ENCODE results near the gene TMIE. TPM values are rescaled to one million over a fixed set of nuclear protein-coding genes. Genes with fewer than 3 reads are reported as not detected.

The TMIE gene
- total RNA-seq, 2 donors from 2014 or later: 0.18 to 1.6 TPM

GRCh38 chr3:46705751-46706552 is 4.8 kb downstream of the TMIE start:
- WGBS: 76% methylated on average over 19 of the region's 19 CpGs
- Histone ChIP-seq H3K27me3 (replicated peaks; ENCODE audit: insufficient read depth) (peaks cover 6% of the 10 kb centered on the region), H3K9me3 (no peaks in the 10 kb centered on the region), H3K27ac (no peak overlapping the region), H3K4me1 (replicated peaks) (peaks cover 5% of the 10 kb centered on the region), H3K4me3 (no peak overlapping the region), H3K36me3 (no peaks in the 10 kb centered on the region)
- intact Hi-C loops (cut with DNase I): loop anchor here (2.0 to 10.0 kb wide), 4 partner anchors 159 to 619 kb away; partner anchors contain the start of gene MYL3
- DNase-seq (ENCODE audit: low spot score): no peak
- TF ChIP-seq POLR2A (IDR thresholded peaks at IDR 0.05) (no peak), POLR2AphosphoS5 (IDR thresholded peaks at IDR 0.05) (no peak), CTCF (IDR thresholded peaks at IDR 0.05) (no peak)

- 61% methylated on average over 13 of the region's 13 CpGs for WGBS
- H3K36me3 ChIP-seq: no peaks in the 10 kb centered on the region
- TF ChIP-seq POLR2A (IDR thresholded peaks at IDR 0.05) (no peak), CTCF (IDR thresholded peaks at IDR 0.05) (no peak), POLR2AphosphoS5 (IDR thresholded peaks at IDR 0.05) (no peak)
These were observed 5.8 kb downstream of the TMIE start for GRCh38 chr3:46706771-46707582.

GRCh38 chr3:46707601-46708011 is 6.4 kb downstream of the TMIE start:
- no peaks in the 10 kb centered on the region for H3K36me3 ChIP-seq
- H3K4me3 ChIP-seq: no peak overlapping the region
- H3K27ac ChIP-seq: no peak overlapping the region
- H3K9me3 ChIP-seq: no peaks in the 10 kb centered on the region
- 87% methylated on average over 7 of the region's 7 CpGs for WGBS
- TF ChIP-seq POLR2AphosphoS5 (IDR thresholded peaks at IDR 0.05) (no peak), CTCF (IDR thresholded peaks at IDR 0.05) (no peak), POLR2A (IDR thresholded peaks at IDR 0.05) (no peak)
- DNase-seq (ENCODE audit: low spot score): no peak
- no peaks in the 10 kb centered on the region for H3K27me3 ChIP-seq (replicated peaks; ENCODE audit: insufficient read depth)
- H3K4me1 ChIP-seq (replicated peaks): no peaks in the 10 kb centered on the region
- intact Hi-C loops (cut with DNase I): loop anchor here (10.0 kb wide), 3 partner anchors 157 to 617 kb away; partner anchors contain the start of gene MYL3

More at GRCh38 chr3:46706771-46707582, 5.8 kb downstream of the TMIE start:
- Histone ChIP-seq H3K9me3 (no peaks in the 10 kb centered on the region), H3K27me3 (replicated peaks; ENCODE audit: insufficient read depth) (peaks cover 2% of the 10 kb centered on the region), H3K4me1 (replicated peaks) (no peaks in the 10 kb centered on the region), H3K27ac (no peak overlapping the region), H3K4me3 (no peak overlapping the region)
- DNase-seq (ENCODE audit: low spot score): no peak
- intact Hi-C loops (cut with DNase I): loop anchor here (10.0 kb wide), 3 partner anchors 158 to 618 kb away; partner anchors contain the start of gene MYL3

GRCh38 chr3:46708401-46709156 is 7.4 kb downstream of the TMIE start:
- 82% methylated on average over 9 of the region's 11 CpGs for WGBS
- Histone ChIP-seq H3K9me3 (no peaks in the 10 kb centered on the region), H3K27me3 (replicated peaks; ENCODE audit: insufficient read depth) (no peaks in the 10 kb centered on the region), H3K27ac (no peak overlapping the region), H3K4me3 (no peak overlapping the region), H3K36me3 (no peaks in the 10 kb centered on the region), H3K4me1 (replicated peaks) (no peaks in the 10 kb centered on the region)
- intact Hi-C loops (cut with DNase I): loop anchor here (10.0 kb wide), 3 partner anchors 156 to 616 kb away; partner anchors contain the start of gene MYL3
- TF ChIP-seq POLR2A (IDR thresholded peaks at IDR 0.05) (no peak), POLR2AphosphoS5 (IDR thresholded peaks at IDR 0.05) (no peak), CTCF (IDR thresholded peaks at IDR 0.05) (no peak)
- DNase-seq (ENCODE audit: low spot score): no peak
